T-cell (primary cell): ENCODE measurements around the gene PTH2R. TPM values are rescaled to one million over a fixed set of nuclear protein-coding genes. Genes with fewer than 3 reads are reported as not detected.
A peak's percentile ranks its signal among the peaks of the same experiment; 100 is the strongest.
"Not testable (repeated sequence)": the region's sequence is repeated elsewhere in the genome, so short reads cannot be mapped to it uniquely, and the experiment has no call there.

Experiments used
- ATAC-seq, 4 experiments: fragments of 200-7000 bp in 3 of 4; fragments of 150-1000 bp in 1 of 4; cut with Tn5 transposase; replicated peaks in 1 of 4; 1 replicate in 3 of 4; 2 replicates in 1 of 4; pipeline ENCODE4 v1.10.0; 2021; ENCODE audit warnings: moderate library complexity in 3 of 4, mild to moderate bottlenecking in 2 of 4, moderate number of reproducible peaks in 1 of 4
- CTCF ChIA-PET, 2 donors: fragments of 300-600 bp; sonication (Branson Sonifier 250); formaldehyde crosslinking; loops; one replicate each; lab custom pipeline; 2022; ENCODE audit warnings: antibody characterized with exemption in 2 of 2; lab: Charles Lee
- POLR2A ChIA-PET, 2 donors: fragments of 300-600 bp; sonication (Branson Sonifier 250); formaldehyde crosslinking; loops; one replicate each; lab custom pipeline; 2022; ENCODE audit warnings: antibody characterized with exemption in 2 of 2; lab: Charles Lee
- DNase-seq, 35 experiments: peaks; one replicate each; pipeline versions ENCODE4 v3.0.0 to v3.0.0-alpha.2; 2013 to 2023
- H3K27ac ChIP-seq: one replicate; pipeline ENCODE4 v1.5.1; 2013; ENCODE audit warnings: low read length
- H3K27me3 ChIP-seq, 2 experiments: replicated peaks in 1 of 2; 1 replicate in 1 of 2; 2 replicates in 1 of 2; pipeline versions ENCODE4 v1.6.1 to v1.7.0; 2013; ENCODE audit warnings: low read length in 1 of 2, mixed read lengths in 1 of 2; ENCODE audit not compliant: control insufficient read depth in 2 of 2, insufficient read depth in 2 of 2; ENCODE audit errors: extremely low read depth in 1 of 2
- H3K36me3 ChIP-seq, 2 donors: 1 replicate in 1 of 2; 2 replicates in 1 of 2; pipeline versions ENCODE4 v1.6.1 to v1.7.0; 2013; ENCODE audit warnings: low read length in 1 of 2; ENCODE audit not compliant: control insufficient read depth in 2 of 2, insufficient read depth in 1 of 2; ENCODE audit errors: extremely low read depth in 1 of 2
- H3K4me1 ChIP-seq, 2 experiments: 1 replicate in 1 of 2; 2 replicates in 1 of 2; pipeline versions ENCODE4 v1.6.1 to v1.7.0; 2013; ENCODE audit warnings: low read length in 2 of 2, mixed read lengths in 1 of 2; ENCODE audit not compliant: insufficient read depth in 2 of 2, control insufficient read depth in 1 of 2; ENCODE audit errors: extremely low read depth in 1 of 2
- H3K4me3 ChIP-seq, 2 donors: 1 replicate in 1 of 2; 2 replicates in 1 of 2; pipeline versions ENCODE4 v1.5.1 to v1.7.0; 2013; ENCODE audit warnings: mild to moderate bottlenecking in 2 of 2, low read length in 1 of 2, moderate library complexity in 1 of 2; ENCODE audit not compliant: control insufficient read depth in 1 of 2; ENCODE audit errors: extremely low read depth in 1 of 2
- H3K9me3 ChIP-seq: 2 replicates; pipeline ENCODE4 v1.7.0; 2013
- H3K27ac Mint-ChIP-seq, 2 donors: one replicate each; pipeline ENCODE4 v1.8.0; 2020 to 2021; ENCODE audit warnings: mild to moderate bottlenecking in 2 of 2, mixed read lengths in 2 of 2
- H3K27me3 Mint-ChIP-seq, 2 donors: one replicate each; pipeline ENCODE4 v1.8.0; 2021 to 2022; ENCODE audit warnings: mixed read lengths in 2 of 2
- H3K36me3 Mint-ChIP-seq: one replicate; pipeline ENCODE4 v1.8.0; 2021; ENCODE audit warnings: mixed read lengths
- H3K4me1 Mint-ChIP-seq, 3 donors: one replicate each; pipeline ENCODE4 v1.8.0; 2020 to 2022; ENCODE audit warnings: mixed read lengths in 3 of 3, mild to moderate bottlenecking in 1 of 3
- H3K4me3 Mint-ChIP-seq, 3 donors: one replicate each; pipeline ENCODE4 v1.8.0; 2020 to 2022; ENCODE audit warnings: mild to moderate bottlenecking in 3 of 3, mixed read lengths in 3 of 3, moderate library complexity in 3 of 3
- H3K9me3 Mint-ChIP-seq, 3 donors: one replicate each; pipeline ENCODE4 v1.8.0; 2020 to 2022; ENCODE audit warnings: mixed read lengths in 3 of 3
- WGBS: methylation state at CpG from one replicate; pipeline ENCODE4 v1.1.5; 2013; ENCODE audit warnings: missing lambda C conversion rate; ENCODE audit not compliant: insufficient coverage; 5-methylcytosine and 5-hydroxymethylcytosine counted together
- total RNA-seq, 35 experiments: library from RNA in 6 of 35; stranded (reverse) in 6 of 35; fragments of 120-200 nt in 1 of 35; gene quantifications; one replicate each; pipeline versions ENCODE4 v1.2.1 to v1.2.4 and lab custom pipeline; 2013 to 2026

The PTH2R gene
- total RNA-seq, 5 donors from 2014 or later (not counting 1 experiment from before 2014, with no cell fraction given): 0.20 TPM; not detected in 4

DNA sequence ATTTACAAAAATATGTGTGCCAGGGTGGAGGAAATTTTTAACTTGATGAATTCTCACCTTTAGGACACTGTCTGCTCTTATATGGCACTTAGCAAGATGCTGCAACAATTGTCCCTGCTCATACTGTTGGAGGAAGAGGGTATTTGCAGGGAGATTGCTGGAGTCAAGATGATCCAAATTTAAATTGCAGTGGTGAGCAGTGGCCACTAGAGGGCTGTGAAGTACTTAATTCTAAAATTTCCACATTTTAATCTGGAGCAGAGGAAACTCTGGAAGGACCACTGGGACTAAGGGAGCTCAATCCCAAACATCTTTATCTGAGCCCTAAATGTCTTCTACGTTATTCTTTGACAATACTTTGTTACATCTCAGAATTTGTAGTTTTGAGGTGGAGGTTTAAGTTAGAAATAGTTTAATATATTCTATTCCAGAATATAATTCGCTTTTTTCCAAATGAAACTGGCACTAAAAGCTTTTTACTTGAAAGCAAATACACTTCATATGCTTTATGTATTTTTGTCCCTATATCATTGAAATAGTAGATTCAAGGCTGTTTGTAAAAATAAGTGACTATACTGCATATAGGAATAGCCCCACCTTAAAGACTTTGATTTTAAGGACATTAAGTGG lies 33.0 kb upstream of the PTH2R start:
- Histone ChIP-seq H3K4me3 (no peak overlapping the region), H3K9me3 (no peaks in the 10 kb centered on the region), H3K27me3 (no peaks in the 10 kb centered on the region), H3K4me1 (no peaks in the 10 kb centered on the region), H3K27ac (no peak overlapping the region), H3K36me3 (no peaks in the 10 kb centered on the region)
- H3K27me3 Mint-ChIP-seq: peaks cover 1 to 9% of the 10 kb centered on the region in 2 donors
- no peak overlapping the region for H3K4me3 Mint-ChIP-seq
- H3K36me3 Mint-ChIP-seq: no peaks in the 10 kb centered on the region
- DNase-seq (peak in 5 of 35 experiments; percentile 6 to 44 (median 12)), ATAC-seq (no peak)
- H3K4me1 Mint-ChIP-seq: no peaks in the 10 kb centered on the region
- CTCF ChIA-PET: interaction anchor here (0.6 to 1.4 kb wide), 6 partner anchors 9 to 687 kb away, joined by 3 to 5 read pairs (median 4); no protein-coding TSS in a partner anchor
- WGBS: no CpG with 5 or more reads among the region's 2 CpGs
- POLR2A ChIA-PET: no interaction called here
- H3K27ac Mint-ChIP-seq: no peak overlapping the region
- H3K9me3 Mint-ChIP-seq: no peaks in the 10 kb centered on the region

GRCh38 chr2:208375491-208376068 lies 31.0 kb upstream of the PTH2R start:
- H3K4me3 ChIP-seq: no peak overlapping the region
- H3K36me3 ChIP-seq: no peaks in the 10 kb centered on the region
- CTCF ChIA-PET: interaction anchor here (0.7 to 1.2 kb wide), 2 partner anchors 20 to 1860 kb away, joined by 3 read pairs; no protein-coding TSS in a partner anchor
- Mint-ChIP-seq H3K27ac (no peak overlapping the region), H3K4me1 (no peaks in the 10 kb centered on the region), H3K36me3 (no peaks in the 10 kb centered on the region), H3K27me3 (peaks cover 1 to 13% of the 10 kb centered on the region in 2 donors), H3K9me3 (no peaks in the 10 kb centered on the region), H3K4me3 (no peak overlapping the region)
- no peaks in the 10 kb centered on the region for H3K4me1 ChIP-seq
- WGBS: no CpG with 5 or more reads among the region's 1 CpG
- no peak overlapping the region for H3K27ac ChIP-seq
- POLR2A ChIA-PET: no interaction called here
- H3K9me3 ChIP-seq: no peaks in the 10 kb centered on the region
- ATAC-seq: no peak
- H3K27me3 ChIP-seq: no peaks in the 10 kb centered on the region
- no peak for DNase-seq

DNA sequence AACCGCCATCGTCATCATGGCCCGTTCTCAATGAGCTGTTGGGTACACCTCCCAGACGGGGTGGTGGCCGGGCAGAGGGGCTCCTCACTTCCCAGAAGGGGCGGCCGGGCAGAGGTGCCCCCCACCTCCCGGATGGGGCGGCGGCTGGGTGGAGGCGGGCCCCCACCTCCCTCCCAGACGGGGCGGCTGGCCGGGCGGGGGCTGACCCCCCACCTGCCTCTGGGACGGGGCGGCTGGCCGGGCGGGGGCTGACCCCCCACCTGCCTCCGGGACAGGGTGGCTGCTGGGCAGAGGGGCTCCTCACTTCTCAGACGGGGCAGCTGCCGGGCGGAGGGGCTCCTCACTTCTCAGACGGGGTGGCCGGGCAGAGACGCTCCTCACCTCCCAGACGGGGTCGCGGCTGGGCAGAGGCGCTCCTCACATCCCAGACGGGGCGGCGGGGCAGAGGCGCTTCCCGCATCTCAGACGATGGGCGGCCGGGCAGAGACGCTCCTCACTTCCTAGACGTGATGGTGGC lies 29.2 kb upstream of the PTH2R start:
- H3K36me3 Mint-ChIP-seq, H3K4me1 Mint-ChIP-seq, H3K4me3 Mint-ChIP-seq, H3K9me3 Mint-ChIP-seq, CTCF ChIA-PET, H3K27ac Mint-ChIP-seq, DNase-seq, H3K27me3 ChIP-seq, H3K27ac ChIP-seq, H3K4me3 ChIP-seq, POLR2A ChIA-PET, H3K9me3 ChIP-seq, H3K36me3 ChIP-seq, H3K4me1 ChIP-seq, ATAC-seq: not testable (repeated sequence)
- 75% methylated on average over 7 of the region's 40 CpGs for WGBS
- peaks cover 1 to 21% of the 10 kb centered on the region in 2 donors for H3K27me3 Mint-ChIP-seq

- WGBS: no CpG with 5 or more reads among the region's 3 CpGs
- Histone ChIP-seq H3K36me3 (no peaks in the 10 kb centered on the region), H3K4me1 (no peaks in the 10 kb centered on the region), H3K27ac (no peak overlapping the region), H3K9me3 (no peaks in the 10 kb centered on the region), H3K27me3 (peaks cover 2 to 3% of the 10 kb centered on the region in 2 experiments), H3K4me3 (no peak overlapping the region)
- no peak overlapping the region for H3K27ac Mint-ChIP-seq
- no peaks in the 10 kb centered on the region for H3K4me1 Mint-ChIP-seq
- no peaks in the 10 kb centered on the region for H3K36me3 Mint-ChIP-seq
- ATAC-seq (no peak), DNase-seq (no peak)
- H3K4me3 Mint-ChIP-seq: no peak overlapping the region
- no peaks in the 10 kb centered on the region for H3K9me3 Mint-ChIP-seq
- H3K27me3 Mint-ChIP-seq: peaks cover 8 to 32% of the 10 kb centered on the region in 2 donors
- ChIA-PET POLR2A (no interaction called here), CTCF (no interaction called here)
These were observed 27.4 kb upstream of the PTH2R start for GRCh38 chr2:208379192-208379591.

- Histone ChIP-seq H3K9me3 (no peaks in the 10 kb centered on the region), H3K4me3 (no peak overlapping the region), H3K27me3 (peaks cover 2 to 3% of the 10 kb centered on the region in 2 experiments), H3K27ac (no peak overlapping the region), H3K4me1 (no peaks in the 10 kb centered on the region), H3K36me3 (no peaks in the 10 kb centered on the region)
- H3K36me3 Mint-ChIP-seq: no peaks in the 10 kb centered on the region
- H3K27me3 Mint-ChIP-seq: peaks cover 13 to 36% of the 10 kb centered on the region in 2 donors
- no peaks in the 10 kb centered on the region for H3K9me3 Mint-ChIP-seq
- DNase-seq: no peak
- no peak overlapping the region for H3K27ac Mint-ChIP-seq
- ChIA-PET POLR2A (no interaction called here), CTCF (no interaction called here)
- ATAC-seq: no peak
- H3K4me1 Mint-ChIP-seq: no peaks in the 10 kb centered on the region
- no peak overlapping the region for H3K4me3 Mint-ChIP-seq
- WGBS: 93% methylated on average over 2 of the region's 4 CpGs
These were observed 22.0 kb upstream of the PTH2R start for GRCh38 chr2:208384637-208385036.

- no peaks in the 10 kb centered on the region for H3K9me3 ChIP-seq
- Mint-ChIP-seq H3K27ac (no peak overlapping the region), H3K9me3 (no peaks in the 10 kb centered on the region), H3K36me3 (no peaks in the 10 kb centered on the region), H3K4me1 (no peaks in the 10 kb centered on the region), H3K27me3 (peaks cover 13 to 31% of the 10 kb centered on the region in 2 donors), H3K4me3 (no peak overlapping the region)
- H3K4me1 ChIP-seq: no peaks in the 10 kb centered on the region
- ATAC-seq (no peak), DNase-seq (no peak)
- H3K27me3 ChIP-seq: peaks cover 2 to 3% of the 10 kb centered on the region in 2 experiments
- H3K4me3 ChIP-seq: no peak overlapping the region
- ChIA-PET POLR2A (no interaction called here), CTCF (interaction anchor here (0.8 to 1.0 kb wide), 2 partner anchors 12 to 13 kb away, joined by 3 read pairs; no protein-coding TSS in a partner anchor)
- no CpG with 5 or more reads among the region's 2 CpGs for WGBS
- H3K36me3 ChIP-seq: no peaks in the 10 kb centered on the region
- H3K27ac ChIP-seq: no peak overlapping the region
These were observed 20.1 kb upstream of the PTH2R start for GRCh38 chr2:208386541-208386940.
